IPS-11a (cell line): ENCODE measurements around the gene NINJ2.

Experiments
- H3K4me3 ChIP-seq: one replicate; pipeline ENCODE4 v1.5.1; 2013; ENCODE audit warnings: low read depth, low read length, control low read depth

NINJ2 gene

GRCh38 chr12:553216-554000 is 109.8 kb downstream of the NINJ2 start:
- H3K4me3 ChIP-seq, result no peak overlapping the region

DNA sequence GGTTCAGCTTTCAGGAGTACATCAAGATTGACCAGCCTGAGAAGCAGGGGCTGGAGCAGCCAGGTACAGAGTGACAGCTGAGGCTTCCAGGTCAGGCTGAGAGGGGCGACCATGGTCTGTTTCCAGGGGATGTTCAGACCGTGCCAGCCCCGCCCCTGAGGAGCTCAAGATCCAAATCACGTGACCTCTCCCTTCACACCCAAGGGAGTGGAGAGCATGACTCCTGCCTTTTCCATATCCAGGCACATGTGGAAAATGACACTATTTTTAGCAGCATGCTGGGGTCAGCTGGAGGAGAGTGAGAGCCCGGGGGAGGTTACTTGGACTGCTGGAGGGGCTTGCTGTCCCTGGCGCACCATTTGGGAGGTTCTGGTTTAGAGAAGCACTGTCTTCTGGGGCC is 110.8 kb downstream of the NINJ2 start:
- no peak overlapping the region for H3K4me3 ChIP-seq

DNA sequence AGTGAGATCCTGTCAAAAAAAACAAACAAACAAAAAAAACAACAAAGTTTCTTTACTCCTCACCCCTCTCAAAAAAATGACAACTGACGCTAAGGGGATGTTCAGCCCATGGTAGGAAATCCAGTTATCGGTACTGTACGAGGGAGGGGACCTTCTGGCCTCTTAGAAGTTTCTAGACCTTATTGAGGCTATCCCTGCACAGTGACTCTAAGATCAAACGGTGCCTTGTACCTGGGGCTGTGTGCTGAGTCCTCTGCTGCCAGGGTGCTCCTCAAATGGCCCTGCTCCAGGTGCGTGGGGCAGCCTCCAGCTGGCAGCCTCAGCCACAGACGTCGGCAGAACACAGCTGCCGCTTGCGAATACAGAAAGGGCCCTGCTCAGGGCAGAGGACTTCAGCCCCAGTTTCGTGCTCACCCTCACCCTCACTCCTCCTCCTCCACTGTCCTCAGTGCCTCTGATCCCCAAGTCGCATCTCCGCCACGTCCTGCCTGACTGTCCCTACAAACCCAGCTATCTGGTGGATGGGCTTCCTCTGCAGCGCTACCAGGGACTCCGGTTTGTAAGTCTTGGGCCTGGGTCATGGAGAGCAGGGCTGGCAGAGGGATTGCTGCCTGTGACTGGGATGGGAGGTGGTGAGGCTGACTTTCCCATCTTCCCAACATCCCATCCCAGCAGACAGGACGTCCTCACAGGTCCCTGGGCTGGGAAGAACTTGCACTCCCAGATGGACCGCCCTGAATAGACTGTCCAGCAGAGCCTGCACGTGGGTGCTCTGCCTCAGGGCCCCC is 112.6 kb downstream of the NINJ2 start:
- no peak overlapping the region for H3K4me3 ChIP-seq

DNA sequence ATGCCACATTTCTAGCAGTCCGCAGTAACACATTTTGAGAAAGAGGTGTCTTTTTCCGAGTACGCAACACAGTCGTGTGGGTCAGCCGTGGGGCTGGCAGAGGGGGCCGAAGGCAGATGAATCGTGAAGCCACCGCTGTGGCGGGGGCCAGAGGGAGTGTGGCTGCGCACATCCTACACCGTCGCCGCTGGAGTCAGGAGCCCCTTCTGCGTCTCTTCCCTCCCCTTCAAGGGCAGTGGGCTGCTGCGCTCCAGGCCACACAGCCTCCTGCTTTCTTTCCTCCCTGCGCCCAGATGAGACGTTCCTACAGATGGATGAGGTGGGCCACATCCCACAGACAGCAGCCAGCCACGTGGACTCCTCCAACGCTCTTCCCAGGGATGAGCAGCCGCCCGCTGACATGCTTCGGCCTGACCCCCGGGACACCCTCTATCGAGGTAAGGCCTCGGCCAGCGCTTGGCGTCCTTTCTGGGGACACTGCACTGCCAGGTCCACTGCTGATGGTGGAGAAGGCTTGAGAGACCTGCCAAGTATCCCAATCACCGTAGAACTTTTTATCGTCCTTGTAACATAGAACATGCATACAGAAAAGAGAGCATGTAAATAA is 113.7 kb downstream of the NINJ2 start:
- H3K4me3 ChIP-seq, result no peak overlapping the region

GRCh38 chr12:547883-548470 is 115.3 kb downstream of the NINJ2 start:
- H3K4me3 ChIP-seq, result no peak overlapping the region

DNA sequence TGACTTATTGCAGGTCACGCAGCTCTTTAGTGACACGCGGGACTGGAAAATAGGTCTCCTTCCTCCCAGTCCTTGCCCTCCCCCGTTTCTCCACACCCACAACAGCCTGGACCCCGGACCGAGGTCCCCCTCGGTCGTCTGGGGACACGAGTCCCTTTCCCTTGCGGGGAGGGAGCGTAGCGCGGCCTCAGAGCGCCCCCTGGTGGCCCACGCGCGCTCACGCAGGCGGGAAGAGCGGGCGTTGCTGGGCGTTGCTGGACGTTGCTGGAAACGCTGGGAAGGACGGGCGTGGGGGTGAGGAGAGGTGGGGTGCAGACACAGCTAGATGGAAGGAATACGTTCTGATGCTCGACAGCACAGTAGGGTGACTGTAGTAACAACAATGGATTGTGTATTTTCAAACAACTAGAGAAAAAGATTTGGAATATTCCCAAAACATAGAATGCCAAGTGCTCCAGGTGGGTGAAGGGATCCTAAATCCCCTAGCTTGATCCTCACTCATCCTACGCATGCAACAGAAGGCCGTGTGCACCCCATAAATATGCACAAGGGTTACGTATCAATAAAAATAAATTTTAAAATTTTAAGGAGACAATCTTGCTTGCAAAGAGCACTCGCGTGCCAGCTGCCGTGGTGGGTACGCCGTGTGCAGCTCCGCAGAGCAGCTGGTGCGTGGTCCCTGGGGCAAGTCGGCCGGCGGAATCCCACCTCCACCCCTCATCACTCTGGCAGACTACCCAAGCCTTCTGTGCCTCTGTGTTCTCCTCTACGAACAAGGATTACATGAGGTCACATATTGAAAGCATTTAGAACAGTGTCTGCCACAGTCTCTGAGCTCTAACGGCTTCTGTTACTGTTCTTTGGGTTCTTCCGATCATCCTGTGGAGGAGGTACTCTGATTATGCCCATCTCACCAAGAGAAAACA is 116.1 kb downstream of the NINJ2 start:
- H3K4me3 ChIP-seq, result no peak overlapping the region

- H3K4me3 ChIP-seq, result no peak overlapping the region
Measured at GRCh38 chr12:546265-546919, 116.9 kb downstream of the NINJ2 start.

- H3K4me3 ChIP-seq, result no peak overlapping the region
Measured at GRCh38 chr12:545835-546234, 117.4 kb downstream of the NINJ2 start.

GRCh38 chr12:544941-545635 is 118.2 kb downstream of the NINJ2 start:
- no peak overlapping the region for H3K4me3 ChIP-seq

DNA sequence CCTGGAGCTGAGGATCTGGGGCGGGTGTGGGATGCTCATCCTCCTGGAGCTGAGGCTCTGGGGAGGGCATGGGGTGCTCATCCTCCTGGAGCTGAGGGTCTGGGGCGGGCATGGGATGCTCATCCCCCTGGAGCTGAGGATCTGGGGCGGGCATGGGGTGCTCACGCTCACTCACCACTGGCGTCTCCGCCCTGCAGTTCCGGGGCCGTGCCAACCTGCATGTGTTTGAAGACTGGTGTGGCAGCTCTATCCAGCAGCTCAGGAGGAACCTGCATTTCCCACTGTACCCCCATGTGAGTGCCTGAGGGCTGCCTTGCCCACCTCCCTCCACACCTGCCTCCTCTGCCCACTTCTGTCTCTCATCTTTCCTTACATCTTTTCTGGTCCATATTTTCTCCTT is 119.1 kb downstream of the NINJ2 start:
- H3K4me3 ChIP-seq, result no peak overlapping the region

- H3K4me3 ChIP-seq, result no peak overlapping the region
Measured at GRCh38 chr12:543114-543451, 120.2 kb downstream of the NINJ2 start.

DNA sequence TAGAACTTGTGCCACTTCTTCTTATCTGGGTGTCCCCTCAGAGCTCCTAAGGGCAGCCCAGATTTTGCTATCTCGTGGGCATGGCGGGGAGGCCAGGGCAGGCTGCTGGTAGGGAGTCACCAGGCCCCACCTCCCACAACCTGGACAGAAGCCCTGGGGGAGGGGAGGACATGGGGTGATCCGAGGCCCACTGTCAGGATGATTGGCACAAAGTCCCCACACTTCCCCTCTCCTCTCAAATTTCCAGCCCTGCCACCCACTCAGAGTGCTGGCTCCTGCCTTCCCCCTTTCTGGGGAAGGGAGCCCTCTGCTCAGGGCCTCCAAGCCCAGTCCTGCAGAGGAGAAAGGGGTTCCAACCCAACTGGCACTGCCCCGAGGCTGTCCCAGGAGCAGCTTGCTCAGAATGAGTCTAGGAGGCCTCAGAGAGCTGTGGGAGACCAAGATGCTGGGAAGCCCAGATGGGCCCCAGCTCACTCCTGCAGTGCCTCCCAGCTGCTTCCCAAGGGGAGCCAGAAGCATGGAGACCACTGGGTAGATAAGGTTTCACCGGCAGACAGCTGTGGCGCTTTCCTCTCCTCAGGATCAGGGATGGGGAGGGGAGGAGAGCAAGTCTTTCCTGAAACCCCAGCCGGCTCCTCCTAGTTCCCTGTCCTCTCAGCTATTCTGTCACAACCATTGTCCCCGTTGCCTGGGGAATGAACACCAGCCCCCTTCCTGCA is 120.7 kb downstream of the NINJ2 start:
- H3K4me3 ChIP-seq, result no peak overlapping the region

DNA sequence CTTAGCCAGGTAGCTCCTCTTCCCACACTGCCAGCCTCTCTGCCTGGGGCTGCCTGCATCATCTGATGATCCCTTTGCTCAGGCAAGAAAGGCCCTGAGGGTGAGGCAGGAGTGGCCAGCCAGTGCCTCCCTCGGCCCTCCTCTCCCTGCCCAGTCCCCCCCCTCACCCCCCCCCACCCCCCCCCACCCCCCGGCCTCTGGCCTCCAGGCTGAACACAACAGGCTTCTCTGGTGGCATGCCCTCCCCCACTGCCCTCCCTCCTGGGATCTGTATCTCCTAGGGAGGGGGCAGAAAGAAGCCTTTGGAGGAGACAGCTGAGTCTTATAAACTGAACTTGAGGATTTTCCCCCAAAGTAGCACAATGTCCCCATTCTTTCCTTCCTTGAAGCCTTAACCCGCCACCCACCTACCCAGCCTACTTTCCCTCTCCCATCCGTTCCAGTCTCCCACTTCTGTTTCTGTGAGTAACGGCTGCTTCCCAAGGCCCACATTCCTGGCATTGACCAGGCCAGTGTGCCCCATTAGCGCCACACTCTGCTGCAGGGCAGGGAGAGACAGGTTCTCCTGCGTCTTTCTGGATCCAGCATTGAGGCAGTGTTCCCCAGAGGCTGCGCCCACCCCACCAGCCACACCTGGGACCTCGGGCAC is 121.4 kb downstream of the NINJ2 start:
- no peak overlapping the region for H3K4me3 ChIP-seq

GRCh38 chr12:539540-540310 is 123.5 kb downstream of the NINJ2 start:
- H3K4me3 ChIP-seq, result no peak overlapping the region

GRCh38 chr12:538731-539539 is 124.3 kb downstream of the NINJ2 start:
- no peak overlapping the region for H3K4me3 ChIP-seq

DNA sequence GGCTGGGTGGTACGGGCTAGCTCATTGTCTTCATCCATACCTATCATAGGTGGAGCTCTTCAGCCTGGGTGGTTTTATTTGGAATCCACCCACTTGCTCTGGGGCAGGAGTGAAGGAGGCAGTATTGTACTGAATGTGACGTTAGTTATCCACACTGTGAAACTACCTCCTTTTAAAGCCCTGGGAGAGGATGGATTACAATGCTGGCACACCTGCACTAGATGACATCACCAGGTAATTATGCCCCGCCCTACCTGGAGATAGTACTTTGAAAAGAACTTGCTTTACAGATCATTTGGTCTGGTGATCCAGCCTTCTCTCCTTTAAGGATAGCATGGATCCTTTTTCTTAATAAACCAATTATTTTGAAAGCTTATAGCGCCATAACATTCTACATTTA is 125.5 kb downstream of the NINJ2 start:
- H3K4me3 ChIP-seq, result no peak overlapping the region

DNA sequence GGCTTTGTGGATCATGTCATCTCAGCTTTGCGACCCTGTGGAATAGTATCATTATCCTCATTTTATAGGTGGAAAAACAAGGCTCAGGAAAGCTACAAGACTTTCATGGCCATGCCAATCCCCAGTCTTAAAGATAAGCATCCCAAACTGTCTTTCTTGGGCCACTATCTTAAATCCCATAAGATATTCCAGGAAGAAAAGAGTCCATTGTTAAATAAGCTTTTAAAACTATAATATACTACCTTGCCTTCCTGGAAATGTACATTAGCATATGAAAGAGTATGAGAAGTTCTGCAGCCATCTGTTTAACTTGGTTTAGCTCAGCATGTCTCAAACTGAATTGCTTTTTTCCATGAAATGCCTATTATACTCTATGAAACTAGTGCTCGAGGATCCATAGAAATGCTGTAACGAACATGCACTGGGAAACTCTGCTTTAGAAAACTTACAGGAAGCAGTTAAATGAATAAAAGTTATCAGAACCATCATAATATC is 126.4 kb downstream of the NINJ2 start:
- no peak overlapping the region for H3K4me3 ChIP-seq
